ENCODE results near the gene FUT3.

The FUT3 gene

DNA sequence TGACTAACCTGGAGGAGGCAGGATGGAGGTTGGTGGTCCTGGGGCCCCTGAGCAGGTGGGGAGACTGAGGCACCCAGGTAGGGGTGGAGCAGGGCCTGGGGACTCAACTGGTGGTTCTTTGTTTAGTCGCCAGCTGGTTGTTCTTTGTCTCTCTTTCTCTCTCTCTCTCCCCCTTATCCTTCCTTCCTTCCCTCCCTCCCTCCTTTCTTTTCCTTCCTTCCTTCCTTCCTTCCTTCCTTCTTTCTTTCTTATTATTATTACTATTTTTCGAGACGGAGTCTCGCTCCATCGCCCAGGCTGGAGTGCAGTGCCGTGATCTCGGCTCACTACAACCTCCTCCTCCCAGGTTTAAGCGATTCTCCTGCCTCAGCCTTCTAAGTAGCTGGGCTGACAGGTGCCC, 53.0 kb downstream of the FUT3 start:
- no peak overlapping the region for H3K4me3 ChIP-seq (ENCODE audit: low read depth, low read length)
- DNase-seq (ENCODE audit: low read depth): no peak
- TF ChIP-seq, protein P1, sequence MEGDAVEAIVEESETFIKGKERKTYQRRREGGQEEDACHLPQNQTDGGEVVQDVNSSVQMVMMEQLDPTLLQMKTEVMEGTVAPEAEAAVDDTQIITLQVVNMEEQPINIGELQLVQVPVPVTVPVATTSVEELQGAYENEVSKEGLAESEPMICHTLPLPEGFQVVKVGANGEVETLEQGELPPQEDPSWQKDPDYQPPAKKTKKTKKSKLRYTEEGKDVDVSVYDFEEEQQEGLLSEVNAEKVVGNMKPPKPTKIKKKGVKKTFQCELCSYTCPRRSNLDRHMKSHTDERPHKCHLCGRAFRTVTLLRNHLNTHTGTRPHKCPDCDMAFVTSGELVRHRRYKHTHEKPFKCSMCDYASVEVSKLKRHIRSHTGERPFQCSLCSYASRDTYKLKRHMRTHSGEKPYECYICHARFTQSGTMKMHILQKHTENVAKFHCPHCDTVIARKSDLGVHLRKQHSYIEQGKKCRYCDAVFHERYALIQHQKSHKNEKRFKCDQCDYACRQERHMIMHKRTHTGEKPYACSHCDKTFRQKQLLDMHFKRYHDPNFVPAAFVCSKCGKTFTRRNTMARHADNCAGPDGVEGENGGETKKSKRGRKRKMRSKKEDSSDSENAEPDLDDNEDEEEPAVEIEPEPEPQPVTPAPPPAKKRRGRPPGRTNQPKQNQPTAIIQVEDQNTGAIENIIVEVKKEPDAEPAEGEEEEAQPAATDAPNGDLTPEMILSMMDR (IDR thresholded peaks at IDR 0.05; ENCODE audit: insufficient read depth, low read depth, low read length, missing control alignments): no peak

DNA sequence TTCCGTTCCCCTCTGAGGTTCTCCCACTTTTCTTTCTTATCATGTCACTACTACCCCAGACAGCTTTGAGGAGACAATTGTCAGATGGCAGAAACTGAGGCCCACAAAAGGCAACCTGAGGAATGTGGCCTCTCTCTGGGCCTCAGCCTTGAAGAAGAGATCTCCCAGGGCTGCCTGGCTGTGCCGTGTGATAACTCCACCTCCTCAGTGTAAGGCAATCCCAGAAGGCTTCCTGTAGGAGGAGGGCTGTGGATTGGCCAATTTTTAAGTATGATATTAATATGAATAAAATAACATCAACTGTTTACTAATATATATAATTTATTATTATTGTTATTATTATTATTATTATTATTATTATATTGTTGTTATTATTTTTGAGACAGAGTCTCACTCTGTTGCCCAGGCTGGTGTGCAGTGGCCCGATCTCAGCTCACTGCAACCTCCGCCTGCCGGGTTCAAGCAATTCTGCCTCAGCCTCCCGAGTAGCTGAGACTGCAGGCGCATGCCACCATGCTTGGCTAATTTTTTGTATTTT, 55.8 kb downstream of the FUT3 start:
- TF ChIP-seq, protein P1 (IDR thresholded peaks at IDR 0.05; ENCODE audit: insufficient read depth, low read depth, low read length, missing control alignments): no peak
- H3K4me3 ChIP-seq (ENCODE audit: low read depth, low read length): no peak overlapping the region
- no peak for DNase-seq (ENCODE audit: low read depth)

DNA sequence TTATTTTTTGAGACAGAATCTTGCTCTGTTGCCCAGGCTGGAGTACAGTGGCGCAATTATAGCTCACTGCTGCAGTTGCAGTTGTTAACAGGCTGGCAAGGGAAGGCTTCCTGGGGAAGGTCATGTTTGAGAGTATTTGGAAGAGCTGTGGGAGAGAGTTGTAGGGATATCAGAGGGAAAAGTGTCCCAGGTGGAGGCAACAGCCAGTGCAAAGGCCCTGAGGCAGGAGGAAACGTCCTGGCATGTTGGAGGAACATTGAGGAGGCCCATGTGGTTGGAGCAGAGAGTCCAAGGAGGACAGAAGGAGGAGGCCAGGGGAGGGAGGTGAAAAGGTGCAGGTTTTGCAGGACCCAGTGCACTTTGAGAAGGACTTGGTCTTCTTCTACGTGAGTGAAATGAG, 58.1 kb downstream of the FUT3 start:
- no peak for DNase-seq (ENCODE audit: low read depth)
- H3K4me3 ChIP-seq (ENCODE audit: low read depth, low read length): no peak overlapping the region
- TF ChIP-seq, protein P1 (IDR thresholded peaks at IDR 0.05; ENCODE audit: insufficient read depth, low read depth, low read length, missing control alignments): no peak
